Measurements from ENCODE around the gene EFCAB9. TPM values are rescaled to one million over a fixed set of nuclear protein-coding genes. Genes with fewer than 3 reads are reported as not detected.

Gene EFCAB9
- not detected in 5 replicates for total RNA-seq (2022; extraction: Qiagen RNA extraction; ENCODE audit: low read depth)

DNA sequence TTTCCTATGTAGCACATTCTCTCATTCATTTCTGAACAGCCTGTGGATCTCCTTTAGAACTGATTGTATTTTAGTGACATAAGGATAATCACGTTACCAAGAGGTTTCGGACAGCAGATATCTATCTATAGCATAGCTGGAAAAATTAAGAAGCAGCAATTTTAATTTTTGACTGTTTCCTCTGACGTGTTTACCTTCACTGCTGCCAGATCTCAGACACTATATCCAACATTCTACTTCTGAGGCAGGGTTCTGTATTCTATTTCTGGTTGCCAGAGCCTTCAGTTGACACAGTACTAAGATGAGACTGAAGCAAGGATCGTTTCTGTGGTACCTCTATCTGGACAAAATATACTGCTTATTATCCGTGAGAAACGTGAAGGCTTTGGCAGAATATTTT lies at the start of gene EFCAB9:
TSS of gene EFCAB9 (plus strand) at position 301 of the 400 bp plus-strand sequence. CDS start at position 302, 1 bp downstream.

DNA sequence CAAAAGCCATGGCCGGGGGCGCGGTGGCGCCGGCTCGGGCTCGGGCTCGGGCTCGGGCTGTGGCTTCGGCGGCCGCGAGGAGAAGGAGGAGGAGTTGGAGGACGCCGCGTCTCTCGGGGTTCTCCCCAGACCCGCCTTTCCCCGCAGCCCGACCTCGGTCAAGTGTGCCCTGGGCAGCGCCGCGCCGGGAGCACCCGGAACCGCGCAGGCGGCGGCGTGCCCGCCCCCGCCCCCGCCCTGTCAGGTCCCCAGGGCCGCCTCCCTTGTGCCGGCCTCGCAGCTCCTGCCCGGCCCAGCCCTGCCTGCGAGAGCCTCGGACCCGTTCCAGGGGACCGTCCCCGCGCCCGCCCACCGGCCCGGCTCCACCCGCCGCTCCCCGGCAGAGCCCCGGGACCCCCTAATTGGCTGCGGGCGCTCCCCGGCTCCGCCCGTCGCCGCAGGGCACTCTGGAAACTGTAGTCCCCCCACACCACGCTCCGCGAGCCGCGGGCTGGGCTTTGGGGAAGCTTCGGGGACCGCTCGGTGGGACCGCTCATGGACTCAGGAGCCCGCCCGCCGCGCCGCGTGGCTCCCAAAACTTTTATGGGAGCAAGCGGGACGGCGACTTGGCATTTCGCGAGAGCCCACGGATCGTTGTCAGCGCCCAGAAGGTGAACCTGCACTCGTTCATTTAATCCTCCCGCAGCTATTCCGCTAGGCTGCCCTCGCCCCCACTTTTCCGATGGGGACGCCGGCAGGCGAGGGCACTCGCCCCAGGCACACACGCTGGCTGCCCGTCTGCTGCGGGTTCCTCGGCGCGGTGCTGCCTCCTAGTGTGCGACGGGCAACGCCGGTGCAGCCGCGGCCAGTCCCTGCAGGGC lies 5.7 kb upstream of the EFCAB9 start, which contains the start of gene STK10:
TSS of gene STK10 (minus strand) at position 192 of the 860 bp plus-strand sequence. CDS start at position 10, 182 bp downstream.

Other genes with a start within 250 kb of the EFCAB9 start
- 28.4 to 42.3 TPM (median 35.8 TPM) in 5 replicates for gene FBXW11, start 187.5 kb upstream of the EFCAB9 start, total RNA-seq (2022; extraction: Qiagen RNA extraction; ENCODE audit: low read depth)
- 17.4 to 23.6 TPM (median 21.5 TPM) in 5 replicates for gene STK10, start 5.9 kb upstream of the EFCAB9 start, total RNA-seq (2022; extraction: Qiagen RNA extraction; ENCODE audit: low read depth)
- 10.1 to 19.0 TPM (median 14.1 TPM) in 5 replicates for gene UBTD2, start 89.6 kb downstream of the EFCAB9 start, total RNA-seq (2022; extraction: Qiagen RNA extraction; ENCODE audit: low read depth)

Measured in A549 treated with ZK216348 at 1 μM for 4 hours (cell line).